Activated CD4-positive, CD25-positive, alpha-beta regulatory T cell (primary cell): Measurements from ENCODE around the gene CES1.
"Not testable (repeated sequence)": the region's sequence is repeated elsewhere in the genome, so short reads cannot be mapped to it uniquely, and the experiment has no call there.

Source experiments
- DNase-seq, 4 experiments: peaks; one replicate each; lab custom pipeline; 2025; lab: John Stamatoyannopoulos, UW

CES1 gene

DNA sequence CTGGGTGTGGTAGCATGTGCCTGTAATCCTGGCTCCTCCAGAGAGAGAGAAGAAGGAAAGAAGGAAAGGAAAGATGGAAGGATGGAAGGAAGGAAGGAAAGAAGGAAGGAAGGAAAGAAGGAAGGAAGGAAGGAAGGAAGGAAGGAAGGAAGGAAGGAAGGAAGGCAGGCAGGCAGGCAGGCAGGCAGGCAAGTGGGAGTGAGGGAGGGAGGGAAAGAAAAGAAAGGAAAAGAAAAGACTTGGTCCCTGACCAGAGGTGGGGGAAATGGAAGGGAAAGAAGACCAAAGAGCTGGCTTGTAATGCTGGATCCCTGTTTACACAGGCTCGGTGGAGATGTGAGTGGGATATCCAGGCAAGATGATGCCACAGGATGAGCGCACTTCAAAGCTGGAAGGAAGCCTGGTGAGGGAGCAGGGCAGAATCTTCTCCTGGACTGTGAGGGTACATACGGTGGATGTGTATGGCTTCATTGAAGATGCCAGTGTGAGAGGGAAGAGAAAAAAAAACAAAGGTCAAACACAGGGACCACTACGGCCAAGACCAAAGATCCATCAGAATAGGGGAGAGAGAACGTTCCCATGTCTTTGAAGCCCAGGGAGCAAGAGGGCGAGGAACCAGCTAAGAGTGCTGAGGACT lies 2.1 kb downstream of the CES1 start:
- no peak for DNase-seq

DNA sequence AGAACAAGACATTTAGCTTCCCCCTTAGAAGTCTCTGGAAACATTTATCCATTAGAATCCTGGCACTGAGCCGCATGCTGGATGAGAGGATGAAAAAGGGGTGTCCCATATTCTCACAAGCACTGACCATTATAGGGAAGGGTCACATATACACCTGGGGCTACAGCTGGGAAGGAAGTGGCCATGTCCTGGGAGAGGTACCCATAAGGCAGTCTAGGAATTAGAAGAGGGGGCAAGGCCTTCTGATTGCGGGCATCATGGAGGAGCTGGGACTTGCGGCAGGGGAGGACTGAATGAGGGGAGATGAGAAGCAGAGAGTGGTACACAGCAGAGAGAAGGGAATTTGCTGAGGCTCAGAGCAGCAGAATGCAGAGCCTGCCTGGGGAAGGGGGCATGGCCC lies 3.7 kb downstream of the CES1 start:
- DNase-seq, result not testable (repeated sequence)

GRCh38 chr16:55828680-55829079 lies 4.2 kb downstream of the CES1 start:
- no peak for DNase-seq

DNA sequence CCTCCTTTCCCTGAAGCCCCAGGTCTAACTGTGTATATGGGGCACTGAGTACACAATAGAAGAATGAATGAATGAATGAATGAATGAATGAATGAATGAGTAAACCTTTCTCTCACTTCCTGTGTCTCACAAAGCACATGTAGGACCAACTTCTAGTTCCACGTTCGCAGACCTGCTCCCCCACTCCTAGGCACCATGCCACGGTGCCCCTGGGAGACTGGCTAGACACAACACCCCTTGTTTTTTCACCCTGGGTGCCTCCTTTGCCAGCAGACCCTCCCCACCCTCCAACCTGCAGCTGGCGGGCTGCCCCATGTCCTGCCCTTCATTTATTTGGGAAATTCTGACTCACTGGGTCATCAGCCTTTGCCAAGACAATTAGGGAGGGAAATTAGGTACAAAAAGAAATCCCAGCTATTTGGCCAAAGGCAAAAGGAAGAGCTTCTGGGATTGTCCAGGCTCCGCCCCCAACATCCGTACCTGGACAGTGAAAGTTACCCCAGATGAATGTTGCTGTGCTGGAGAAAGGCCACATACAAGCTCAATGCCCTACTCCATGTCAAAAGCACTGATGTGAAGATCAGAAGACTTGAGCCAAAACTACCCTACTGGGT lies 7.7 kb downstream of the CES1 start:
- no peak for DNase-seq

GRCh38 chr16:55824473-55825000 lies 8.4 kb downstream of the CES1 start:
- no peak for DNase-seq

- no peak for DNase-seq
These were observed 10.6 kb downstream of the CES1 start for GRCh38 chr16:55822280-55822810.

- no peak for DNase-seq
These were observed 11.7 kb downstream of the CES1 start for GRCh38 chr16:55821210-55821609.

DNA sequence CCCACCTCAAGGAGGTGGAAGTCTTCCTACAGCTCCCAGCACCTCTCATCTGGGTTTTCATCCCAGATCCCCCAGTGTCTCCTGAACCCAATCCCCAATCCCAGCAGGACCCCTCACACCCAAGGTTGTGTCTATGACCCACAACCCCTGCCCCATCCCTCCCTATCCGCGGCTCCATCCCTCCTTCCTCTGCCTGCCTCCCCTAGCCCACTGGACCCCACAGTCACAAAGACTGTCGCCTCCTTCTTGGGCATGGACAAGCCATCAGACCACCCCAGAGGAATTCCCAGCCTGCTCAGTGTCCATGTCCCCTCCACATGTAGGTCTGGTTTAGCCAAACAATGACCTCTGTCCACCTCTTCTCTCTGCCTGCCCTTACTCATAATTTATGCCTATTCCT lies 12.3 kb downstream of the CES1 start:
- no peak for DNase-seq

GRCh38 chr16:55817236-55817912 lies 15.5 kb downstream of the CES1 start:
- DNase-seq, result no peak

DNA sequence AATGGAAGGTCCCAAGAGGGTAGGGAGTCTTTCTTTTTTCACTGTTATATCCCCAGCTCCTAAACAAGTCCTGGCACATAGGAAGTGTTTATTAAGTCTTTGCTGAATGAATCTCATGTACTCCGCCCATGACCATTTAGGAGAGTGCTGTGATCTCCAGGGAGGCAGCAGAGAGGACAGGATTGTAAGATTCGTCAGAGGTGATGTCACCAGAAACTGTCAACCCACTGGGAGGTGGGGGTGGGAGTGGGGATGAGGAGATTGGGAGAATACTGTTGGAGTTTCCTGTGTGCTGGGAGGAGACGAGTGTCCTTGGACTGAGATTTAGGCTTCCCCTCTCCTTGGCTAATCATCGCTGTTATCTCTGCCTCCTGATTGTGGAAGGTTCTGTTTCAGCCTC lies 16.7 kb downstream of the CES1 start:
- not testable (repeated sequence) for DNase-seq

GRCh38 chr16:55815320-55815719 lies 17.6 kb downstream of the CES1 start:
- DNase-seq, result no peak

DNA sequence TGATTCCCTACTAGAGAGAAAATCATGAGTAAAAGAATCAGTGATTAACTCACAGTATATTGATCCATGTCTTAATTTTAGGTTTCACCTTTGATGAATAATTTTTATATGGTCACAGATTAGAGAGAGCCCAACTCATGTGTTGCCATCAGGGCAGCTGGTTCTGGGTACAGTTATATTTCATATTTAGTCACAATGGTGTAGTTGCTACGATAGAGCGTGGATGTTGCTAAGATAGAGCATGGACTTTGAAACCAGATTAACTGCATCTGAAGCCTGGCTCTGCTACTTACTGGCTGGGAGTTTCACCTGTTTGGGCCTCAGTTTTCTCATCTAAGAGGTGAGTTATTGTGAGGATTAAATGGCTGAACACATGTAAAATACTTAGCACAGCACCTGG lies 18.7 kb downstream of the CES1 start:
- not testable (repeated sequence) for DNase-seq

- not testable (repeated sequence) for DNase-seq
These were observed 19.2 kb downstream of the CES1 start for GRCh38 chr16:55813730-55814129.

GRCh38 chr16:55812951-55813350 lies 19.9 kb downstream of the CES1 start:
- no peak for DNase-seq

DNA sequence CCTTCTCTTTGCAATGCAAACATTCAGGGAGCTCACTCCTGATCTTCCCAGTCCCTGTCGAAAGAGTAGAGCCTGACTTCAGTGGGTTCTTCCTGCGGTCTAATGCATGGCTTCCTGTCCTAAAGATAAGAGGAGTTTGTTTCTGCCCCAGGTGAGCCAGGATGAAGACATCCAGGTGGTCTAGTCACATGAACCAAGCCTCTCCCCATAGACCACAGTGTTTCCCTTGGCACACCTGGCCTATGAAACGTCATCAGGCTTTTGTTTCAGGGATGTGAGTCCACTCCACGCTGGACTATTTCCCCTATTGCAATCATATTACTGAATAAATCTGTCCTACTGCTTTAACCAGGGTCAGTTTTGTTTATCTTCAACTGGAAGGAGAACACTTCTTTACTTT lies 21.1 kb downstream of the CES1 start:
- DNase-seq, result no peak

DNA sequence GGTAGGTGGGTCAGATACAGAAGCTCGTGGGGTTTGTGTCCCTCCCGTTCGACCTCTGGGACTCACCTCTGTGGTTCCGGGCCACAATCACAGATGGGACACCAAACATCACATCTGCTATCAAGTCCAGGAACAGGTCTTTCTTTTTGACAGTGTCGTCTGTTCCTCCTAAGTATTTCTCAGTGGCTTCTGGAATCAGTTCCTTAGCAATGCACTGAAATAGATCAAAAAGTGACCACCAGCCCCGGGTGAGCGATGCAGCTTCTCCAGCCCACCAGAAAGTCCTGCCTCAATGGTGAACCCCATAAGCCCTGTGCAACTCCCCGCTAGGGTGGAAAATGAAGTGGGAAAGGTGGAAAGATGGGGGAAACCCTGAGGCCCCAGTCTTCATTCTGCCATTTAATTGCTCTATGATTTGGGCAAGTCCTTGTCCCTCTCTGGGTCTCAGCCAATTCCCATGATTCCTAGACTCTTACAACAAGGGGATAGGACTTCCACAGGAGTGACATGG lies 22.4 kb downstream of the CES1 start:
- DNase-seq, result no peak

GRCh38 chr16:55809851-55810250 lies 23.0 kb downstream of the CES1 start:
- no peak for DNase-seq

DNA sequence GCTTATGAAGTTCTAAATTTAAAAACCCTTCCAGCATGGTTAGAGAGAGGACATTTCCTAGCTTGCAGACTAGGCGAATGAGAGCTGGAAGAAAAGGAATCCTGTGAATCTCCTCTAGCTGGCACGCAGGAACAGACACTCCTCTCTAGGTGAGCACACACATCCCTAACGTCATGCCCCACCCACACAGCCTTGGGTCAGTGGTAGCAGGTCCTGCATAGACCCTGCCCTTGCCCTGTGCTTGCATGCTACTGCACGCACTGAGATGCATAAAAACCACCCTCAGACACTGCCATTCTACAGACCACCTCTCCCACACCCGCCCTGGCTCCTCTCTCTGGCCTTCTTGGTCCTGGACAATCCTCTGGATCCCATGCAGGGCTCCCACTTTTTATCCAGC lies 23.5 kb downstream of the CES1 start:
- no peak for DNase-seq

GRCh38 chr16:55808286-55808685 lies 24.6 kb downstream of the CES1 start:
- DNase-seq, result not testable (repeated sequence)

DNA sequence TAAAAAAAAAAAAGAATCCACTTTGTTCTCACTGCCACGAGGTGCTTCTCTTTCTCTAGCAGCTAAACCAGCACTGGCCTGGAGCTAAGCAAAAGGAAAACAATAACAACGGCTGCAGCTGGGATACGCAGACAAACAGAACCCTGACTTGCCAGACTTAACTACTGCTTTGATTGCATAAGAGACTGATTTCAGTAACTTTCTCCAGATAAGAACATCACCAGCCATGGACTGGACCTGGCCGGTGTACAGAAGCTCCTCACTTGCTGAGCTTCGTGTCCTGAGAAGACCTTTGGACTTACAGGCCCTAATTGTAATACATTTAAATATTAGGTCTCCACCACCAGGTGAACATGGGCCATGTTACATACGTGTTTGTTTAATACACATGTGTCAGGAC lies 27.8 kb downstream of the CES1 start:
- not testable (repeated sequence) for DNase-seq

DNA sequence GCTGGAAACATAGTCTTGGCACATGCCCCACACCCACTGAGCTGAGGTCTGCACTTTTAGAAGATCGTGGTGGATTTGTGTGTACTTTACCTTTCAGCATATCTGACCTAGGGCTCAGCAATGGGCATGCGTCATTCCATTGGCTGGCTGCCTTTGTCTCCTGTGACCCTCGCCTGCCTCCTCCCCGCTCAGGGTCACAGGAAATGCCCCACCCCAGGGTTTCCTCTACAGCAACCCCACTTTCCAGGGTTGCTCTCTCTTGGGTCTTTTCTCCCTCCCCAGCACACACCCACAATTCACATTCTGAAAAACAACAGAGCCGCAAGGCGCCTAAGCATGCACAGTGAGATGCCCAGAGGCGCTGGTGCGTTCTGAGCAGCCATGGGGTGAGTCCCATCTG lies 29.2 kb downstream of the CES1 start:
- DNase-seq, result not testable (repeated sequence)

GRCh38 chr16:55792934-55793374 lies 39.9 kb downstream of the CES1 start:
- DNase-seq, result not testable (repeated sequence)

GRCh38 chr16:55791512-55791911 lies 41.4 kb downstream of the CES1 start:
- not testable (repeated sequence) for DNase-seq
